Body of pancreas (tissue), 4 donors: ENCODE measurements around the gene WFDC5. TPM values are rescaled to one million over a fixed set of nuclear protein-coding genes. Genes with fewer than 3 reads are reported as not detected.

Experiments
- ATAC-seq: fragments of 150-250 bp; one replicate; pipeline ENCODE4 v1.9.1; 2016
- DNase-seq, 4 donors: peaks; one replicate each; pipeline ENCODE4 v3.0.0-alpha.2; 2019
- H3K27ac ChIP-seq, 4 donors: fragments of 200-600 bp; sonication (generic); 1 replicate in 3 of 4; 2 replicates in 1 of 4; pipeline versions ENCODE4 v1.5.1 to v1.6.1; 2016 to 2019; ENCODE audit warnings: mild to moderate bottlenecking in 1 of 4, mixed read lengths in 1 of 4, moderate library complexity in 1 of 4
- H3K27me3 ChIP-seq, 2 donors: fragments of 200-600 bp; sonication (generic); one replicate each; pipeline ENCODE4 v1.6.0; 2016; ENCODE audit warnings: mild to moderate bottlenecking in 1 of 2
- H3K36me3 ChIP-seq, 2 donors: fragments of 200-600 bp; sonication (generic); replicated peaks in 1 of 2; 2 replicates each; pipeline ENCODE4 v1.5.1; 2016; ENCODE audit warnings: low read depth in 2 of 2; ENCODE audit not compliant: insufficient read depth in 1 of 2
- H3K4me1 ChIP-seq: fragments of 200-600 bp; sonication (generic); one replicate; pipeline ENCODE4 v1.6.0; 2016
- H3K4me3 ChIP-seq, 2 donors: fragments of 200-600 bp; sonication (generic); 1 replicate in 1 of 2; 2 replicates in 1 of 2; pipeline ENCODE4 v1.5.1; 2016 to 2019
- H3K9me3 ChIP-seq, 3 donors: fragments of 200-600 bp; sonication (generic); 1 replicate in 2 of 3; 2 replicates in 1 of 3; pipeline ENCODE4 v1.5.1; 2016
- CTCF ChIP-seq, 7 experiments: fragments of 450-650 bp in 4 of 7; fragments of 200-600 bp in 3 of 7; sonication (generic) in 3 of 7; IDR thresholded peaks; one replicate each; pipeline ENCODE4 v1.5.1; 2016 to 2019; ENCODE audit warnings: antibody characterized with exemption in 7 of 7
- POLR2A ChIP-seq, 3 donors: fragments of 450-650 bp; IDR thresholded peaks; one replicate each; pipeline ENCODE4 v1.6.1; 2016; ENCODE audit warnings: antibody characterized with exemption in 3 of 3, mild to moderate bottlenecking in 2 of 3
- WGBS, 2 donors: methylation state at CpG; one replicate each; pipeline ENCODE4 v1.1.5; 2017; 5-methylcytosine and 5-hydroxymethylcytosine counted together
- intact Hi-C: fragments of 100-400 bp; cut with DNase I; formaldehyde crosslinking; loops from one replicate; pipeline ENCODE4 v1.15.1; 2023
- total RNA-seq, 2 donors: library from RNA; depleted of rRNA; stranded (reverse); fragments of >200 nt; gene quantifications; one replicate each; pipeline ENCODE4 v1.1.0, GENCODE V29; 2016

The WFDC5 gene
- total RNA-seq, 2 donors from 2014 or later = not detected

GRCh38 chr20:45087814-45088213 is 27.2 kb downstream of the WFDC5 start:
- no peaks in the 10 kb centered on the region for H3K9me3 ChIP-seq
- no peaks in the 10 kb centered on the region for H3K36me3 ChIP-seq
- ATAC-seq (no peak), DNase-seq (no peak)
- intact Hi-C loops = no loop called here
- no peaks in the 10 kb centered on the region for H3K4me1 ChIP-seq
- H3K27me3 ChIP-seq = no peaks in the 10 kb centered on the region
- H3K27ac ChIP-seq = no peak overlapping the region
- WGBS, 2 donors = 85 to 89% methylated on average over 1 of the region's 1 CpG
- H3K4me3 ChIP-seq = no peak overlapping the region
- no peak for TF ChIP-seq POLR2A (IDR thresholded peaks at IDR 0.05)

DNA sequence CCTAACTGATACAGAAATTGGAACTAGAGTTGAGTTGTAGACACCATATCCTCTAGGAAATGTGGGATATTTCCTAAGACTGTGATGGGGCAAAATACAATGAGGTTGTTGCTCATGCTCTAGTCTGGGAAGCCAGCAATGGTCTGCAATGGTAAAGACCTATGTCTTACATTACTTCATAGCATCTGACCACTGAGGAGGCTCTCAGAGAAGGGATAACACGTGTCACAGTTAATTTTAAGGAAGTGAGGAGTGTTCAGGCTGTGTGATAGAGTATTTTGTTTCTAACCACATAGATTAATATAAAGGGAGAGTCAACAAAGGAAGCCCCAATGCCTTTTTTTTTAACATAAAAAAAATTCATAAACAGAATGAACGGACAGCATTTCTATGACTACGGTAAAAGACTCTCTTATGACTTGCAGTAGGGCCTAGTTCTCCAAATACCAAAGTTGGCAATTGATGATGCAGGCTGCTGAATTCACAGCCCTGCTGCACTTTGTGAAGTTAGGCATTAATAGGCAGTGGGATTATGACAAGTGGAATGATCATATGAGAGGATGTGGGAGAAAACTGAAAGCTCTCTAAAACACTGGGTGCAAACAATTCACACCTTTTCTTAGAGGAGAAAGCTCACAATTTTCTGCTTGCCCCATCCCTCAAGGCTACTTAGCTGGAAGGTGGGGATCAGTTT is 27.7 kb downstream of the WFDC5 start:
- no peak overlapping the region for H3K27ac ChIP-seq
- no peaks in the 10 kb centered on the region for H3K27me3 ChIP-seq
- DNase-seq (no peak), ATAC-seq (no peak)
- no peak overlapping the region for H3K4me3 ChIP-seq
- H3K36me3 ChIP-seq = no peaks in the 10 kb centered on the region
- intact Hi-C loops = no loop called here
- TF ChIP-seq CTCF (IDR thresholded peaks at IDR 0.05) (no peak), POLR2A (IDR thresholded peaks at IDR 0.05) (no peak)
- H3K9me3 ChIP-seq = no peaks in the 10 kb centered on the region
- H3K4me1 ChIP-seq = no peaks in the 10 kb centered on the region
- 83 to 85% methylated on average over 3 of the region's 3 CpGs for WGBS, 2 donors

GRCh38 chr20:45085867-45086266 is 29.1 kb downstream of the WFDC5 start:
- WGBS, 2 donors = 92 to 100% methylated on average over 1 of the region's 1 CpG
- no peak for TF ChIP-seq POLR2A (IDR thresholded peaks at IDR 0.05)
- no peak for TF ChIP-seq CTCF (IDR thresholded peaks at IDR 0.05)
- DNase-seq (no peak), ATAC-seq (no peak)
- intact Hi-C loops = no loop called here
- Histone ChIP-seq H3K36me3 (no peaks in the 10 kb centered on the region), H3K27me3 (no peaks in the 10 kb centered on the region), H3K9me3 (no peaks in the 10 kb centered on the region), H3K27ac (no peak overlapping the region), H3K4me1 (no peaks in the 10 kb centered on the region), H3K4me3 (no peak overlapping the region)

- Histone ChIP-seq H3K4me3 (no peak overlapping the region), H3K27ac (no peak overlapping the region), H3K9me3 (no peaks in the 10 kb centered on the region), H3K4me1 (no peaks in the 10 kb centered on the region), H3K27me3 (no peaks in the 10 kb centered on the region), H3K36me3 (no peaks in the 10 kb centered on the region)
- ATAC-seq = no peak
- TF ChIP-seq POLR2A (IDR thresholded peaks at IDR 0.05) (no peak), CTCF (IDR thresholded peaks at IDR 0.05) (no peak)
- WGBS, 2 donors = 79 to 80% methylated on average over 2 of the region's 2 CpGs
- no peak for DNase-seq
- intact Hi-C loops = no loop called here
Measured at GRCh38 chr20:45085289-45085688, 29.7 kb downstream of the WFDC5 start.

DNA sequence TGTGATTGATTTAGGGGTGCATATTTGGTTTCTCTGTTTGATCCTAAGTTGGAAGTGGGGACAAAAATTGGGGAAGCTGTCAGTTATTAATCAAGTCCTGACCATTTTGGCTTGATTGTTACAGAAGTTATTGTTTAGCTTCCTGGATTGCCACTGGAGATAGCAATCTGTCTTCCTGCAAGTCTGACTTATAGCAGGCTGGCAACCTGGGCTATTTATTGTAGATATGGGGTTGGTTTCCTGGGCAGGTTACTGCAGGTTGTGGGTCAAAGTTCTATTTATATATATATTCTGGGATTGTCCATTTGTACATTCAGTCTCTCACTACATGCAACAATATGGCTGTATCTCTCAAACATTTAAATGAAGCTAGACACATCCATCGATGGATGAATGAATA is 31.8 kb downstream of the WFDC5 start:
- H3K4me3 ChIP-seq = no peak overlapping the region
- ATAC-seq (no peak), DNase-seq (no peak)
- WGBS, 2 donors = 90 to 96% methylated on average over 1 of the region's 1 CpG
- TF ChIP-seq POLR2A (IDR thresholded peaks at IDR 0.05) (no peak), CTCF (IDR thresholded peaks at IDR 0.05) (no peak)
- H3K9me3 ChIP-seq = no peaks in the 10 kb centered on the region
- intact Hi-C loops = no loop called here
- H3K27me3 ChIP-seq = no peaks in the 10 kb centered on the region
- no peaks in the 10 kb centered on the region for H3K36me3 ChIP-seq
- no peak overlapping the region for H3K27ac ChIP-seq
- no peaks in the 10 kb centered on the region for H3K4me1 ChIP-seq
